OCI-LY1 (cell line): ENCODE data around the gene ENTPD2.

Experiments used
- CTCF ChIP-seq: fragments of 200-600 bp; sonication (generic), shearing (Covaris generic); IDR thresholded peaks from 2 replicates; pipeline ENCODE4 v1.5.1; 2017; ENCODE audit warnings: mild to moderate bottlenecking, antibody characterized with exemption, low read length, moderate library complexity, mixed read lengths
- EZH2 ChIP-seq: fragments of 200-600 bp; sonication (generic), shearing (Covaris generic); IDR thresholded peaks from 2 replicates; pipeline ENCODE4 v1.8.0; 2017; ENCODE audit warnings: borderline replicate concordance, mixed run types, mild to moderate bottlenecking, antibody characterized with exemption, low read length, moderate library complexity, mixed read lengths

DNA sequence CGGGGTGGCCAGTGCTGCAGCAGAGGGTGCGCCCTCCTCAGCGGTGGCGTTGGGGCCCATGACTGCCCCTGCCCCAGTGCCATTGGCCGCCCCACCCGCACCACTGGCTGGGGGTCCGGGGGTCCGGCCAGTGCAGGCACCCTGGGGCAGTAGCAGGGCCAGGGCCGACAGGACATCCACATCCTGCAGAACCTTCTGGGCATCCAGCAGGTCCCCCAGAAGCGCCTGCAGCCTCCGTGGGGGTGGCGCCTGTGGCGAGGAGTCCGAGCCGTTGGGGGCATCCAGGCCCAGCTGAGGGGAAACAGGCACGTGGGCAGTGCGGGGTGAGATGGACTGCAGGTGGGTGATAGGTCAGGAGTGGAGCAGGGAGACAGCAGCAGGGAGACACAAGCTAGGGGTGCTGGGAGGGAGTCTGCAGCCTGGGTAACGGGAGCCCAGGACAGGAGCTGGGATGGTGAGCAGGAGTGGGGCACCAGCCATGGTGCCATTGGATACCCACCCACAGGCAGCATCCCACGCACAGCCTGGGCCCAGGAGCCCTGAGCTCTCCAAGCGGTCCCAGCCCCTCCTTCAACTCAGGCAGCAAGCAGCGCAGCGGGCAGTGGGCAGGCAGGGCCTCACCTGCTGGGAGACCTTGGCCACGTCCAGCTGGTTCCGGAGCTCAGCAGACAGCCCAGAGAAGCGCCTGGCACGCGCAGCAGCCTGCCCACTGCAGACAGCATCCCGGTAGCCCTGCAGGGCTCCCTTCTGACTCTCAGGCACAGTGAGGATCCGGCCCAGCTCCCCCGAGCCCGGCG is 32.9 kb downstream of the ENTPD2 start:
- no peak for TF ChIP-seq EZH2
- TF ChIP-seq CTCF, result no peak
